ENCODE results near the gene CCDC28A.

Gene CCDC28A

DNA sequence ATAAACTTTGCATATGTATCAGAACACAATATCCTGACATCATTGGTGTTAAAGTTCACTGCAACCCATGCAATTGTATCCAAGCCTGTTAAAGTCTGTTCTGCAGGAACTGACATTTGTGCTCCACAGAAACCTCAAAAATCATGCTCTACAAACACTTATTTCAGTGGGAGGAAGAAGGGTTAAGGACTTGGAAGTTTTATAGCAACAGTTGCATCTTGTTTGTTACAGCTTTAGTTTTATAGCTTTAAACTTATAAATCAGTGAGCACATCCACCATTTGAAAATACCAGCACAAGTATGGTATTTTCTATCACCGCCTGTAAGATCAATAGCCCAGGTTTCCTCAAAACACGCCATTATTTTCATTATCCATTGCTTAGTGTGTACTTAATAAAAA lies 23.2 kb downstream of the CCDC28A start:
- no peak for DNase-seq

- no peak for DNase-seq
Observed at GRCh38 chr6:138797806-138798446, 24.4 kb downstream of the CCDC28A start.

DNA sequence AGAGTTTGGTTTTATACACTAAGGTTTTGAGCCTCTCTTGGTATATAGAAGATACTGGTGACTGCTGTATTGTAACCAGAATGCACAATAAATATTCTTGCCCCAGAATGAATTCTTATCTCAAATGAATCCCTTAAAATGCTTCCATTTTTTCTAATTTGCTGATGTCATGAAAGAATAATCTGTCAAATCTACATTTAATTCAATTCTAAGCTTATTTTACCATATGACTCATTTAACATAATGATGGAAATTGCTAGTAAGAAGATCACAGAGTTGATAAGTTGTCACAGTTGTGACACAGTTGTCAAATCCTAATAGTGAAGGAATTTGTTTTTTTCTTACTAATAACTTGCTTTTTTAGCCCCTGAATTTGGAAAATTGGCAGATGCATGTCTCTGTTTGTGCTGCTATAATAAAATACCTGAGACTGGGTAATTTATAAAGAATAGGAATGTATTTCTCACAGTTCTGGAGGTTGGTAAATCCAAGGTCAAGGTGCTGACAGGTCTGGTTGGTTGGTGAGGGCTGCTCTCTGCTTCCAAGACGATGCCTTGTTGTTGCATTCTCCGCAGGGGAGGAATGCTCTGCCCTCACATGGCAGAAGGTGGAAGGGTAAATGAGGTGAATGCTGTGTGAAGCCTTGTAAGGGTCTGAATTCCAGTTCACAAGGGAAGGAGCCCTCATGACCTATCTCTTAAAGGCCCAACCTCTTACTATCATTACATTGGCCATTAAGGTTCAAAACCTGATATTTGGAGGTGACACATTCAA lies 27.0 kb downstream of the CCDC28A start:
- no peak for DNase-seq

DNA sequence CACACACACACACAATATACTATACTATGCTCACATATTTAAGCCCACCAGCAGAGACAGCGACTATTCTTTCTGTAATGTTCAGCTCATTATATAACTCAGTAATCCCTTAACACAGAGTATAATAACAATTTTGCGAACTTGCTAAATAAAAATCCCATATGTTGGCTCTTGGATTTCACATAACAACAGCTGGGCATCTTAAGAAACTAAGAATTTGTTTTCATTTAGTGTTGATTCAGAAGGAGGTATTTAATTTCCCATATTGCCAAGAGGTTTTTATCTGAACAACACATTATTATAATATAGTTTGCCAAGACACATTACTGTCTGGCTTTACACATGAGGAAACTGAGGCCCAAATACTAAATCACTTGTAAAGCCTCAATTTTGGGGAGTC lies 29.8 kb downstream of the CCDC28A start:
- no peak for DNase-seq

GRCh38 chr6:138803861-138804260 lies 30.3 kb downstream of the CCDC28A start:
- DNase-seq = no peak

DNA sequence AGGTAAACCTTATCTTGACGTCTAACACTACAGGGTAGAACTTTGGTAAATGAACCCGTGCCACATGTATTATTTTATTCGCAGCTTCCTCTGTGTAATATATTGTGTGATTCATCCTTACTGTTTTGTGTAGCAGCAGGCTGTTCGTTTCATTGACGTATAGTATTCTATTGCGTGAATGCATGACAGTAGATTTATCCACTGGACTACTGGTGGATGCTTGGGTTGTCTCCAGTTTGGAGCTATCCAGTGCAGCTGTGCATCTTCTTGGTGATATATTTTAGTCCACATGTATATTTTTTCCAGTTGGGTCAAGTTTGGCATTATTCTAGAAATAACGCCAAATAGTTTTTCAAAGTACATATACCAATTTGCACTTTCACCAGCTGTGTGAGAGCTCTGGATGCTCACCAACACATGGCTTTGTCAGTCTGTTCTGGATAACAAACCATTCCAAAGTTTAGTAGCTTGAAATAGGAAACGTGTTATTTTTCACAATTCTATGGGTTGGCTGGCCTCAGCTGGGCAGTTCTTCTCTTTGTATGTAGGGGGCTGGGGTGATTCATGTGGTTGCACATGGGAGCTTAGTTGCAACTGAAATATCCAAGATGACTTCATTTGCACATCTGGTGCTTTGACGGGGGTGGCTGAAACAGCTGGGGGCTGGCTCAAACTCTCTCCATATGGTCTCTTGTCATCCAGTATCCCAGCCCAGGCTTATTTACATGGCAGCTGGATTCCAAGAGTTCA lies 31.6 kb downstream of the CCDC28A start:
- DNase-seq = no peak

GRCh38 chr6:138806889-138807288 lies 33.3 kb downstream of the CCDC28A start:
- no peak for DNase-seq

- no peak for DNase-seq
Observed at GRCh38 chr6:138809677-138810076, 36.1 kb downstream of the CCDC28A start.

DNA sequence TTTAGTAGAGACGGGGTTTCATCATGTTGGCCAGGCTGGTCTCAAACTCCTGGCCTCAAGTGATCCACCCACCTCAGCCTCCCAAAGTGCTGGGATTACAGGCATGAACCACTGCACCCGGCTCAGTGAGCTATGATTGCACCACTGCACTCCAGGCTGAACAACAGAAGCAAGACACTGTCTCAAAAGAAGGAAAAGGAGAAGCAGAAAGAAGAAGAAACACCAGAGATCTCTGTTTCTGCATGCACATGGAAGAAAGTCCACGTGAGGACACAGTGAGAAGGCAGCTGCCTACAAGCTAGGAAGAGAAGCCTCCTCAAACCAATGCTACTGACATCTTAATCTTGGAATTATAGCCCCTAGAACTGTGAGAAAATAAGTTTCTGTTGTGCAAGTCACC lies 38.3 kb downstream of the CCDC28A start:
- no peak for DNase-seq

DNA sequence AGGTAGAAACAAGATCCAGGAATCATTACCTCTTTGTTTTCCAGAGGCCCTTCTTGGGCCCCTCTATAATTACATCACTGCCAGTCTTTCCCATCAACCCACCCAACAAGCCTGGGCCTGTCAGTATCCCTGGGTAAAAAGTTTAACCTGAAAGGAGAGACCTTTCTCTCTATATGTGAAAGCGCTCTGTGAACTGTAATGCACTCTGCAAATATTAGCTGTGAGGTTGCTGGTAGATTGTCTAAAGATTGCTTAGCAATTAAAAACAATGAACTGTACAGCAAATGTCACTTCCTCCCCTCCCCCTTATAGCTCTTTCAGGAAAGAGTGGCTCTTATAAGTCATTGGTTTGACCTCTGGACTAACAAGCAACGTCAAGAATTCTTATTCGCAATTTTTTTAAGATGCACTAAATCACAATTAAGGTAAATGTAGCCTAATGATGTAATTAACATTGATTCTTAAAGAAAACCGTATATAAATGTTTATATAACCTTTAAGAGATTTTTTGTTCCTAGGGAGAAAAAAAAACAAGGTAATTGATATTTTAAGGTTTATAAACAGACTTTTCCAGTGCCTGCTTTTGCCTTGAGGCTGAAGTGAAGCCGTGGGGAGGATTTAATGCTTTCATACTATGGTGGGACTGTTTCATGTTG lies 40.7 kb downstream of the CCDC28A start:
- DNase-seq = no peak

GRCh38 chr6:138815221-138815620 lies 41.7 kb downstream of the CCDC28A start:
- no peak for DNase-seq

GRCh38 chr6:138815797-138816528 lies 42.4 kb downstream of the CCDC28A start:
- peak; percentile 19 for DNase-seq

GRCh38 chr6:138817799-138818198 lies 44.2 kb downstream of the CCDC28A start:
- DNase-seq = no peak

GRCh38 chr6:138818496-138819194 lies 45.1 kb downstream of the CCDC28A start:
- no peak for DNase-seq

DNA sequence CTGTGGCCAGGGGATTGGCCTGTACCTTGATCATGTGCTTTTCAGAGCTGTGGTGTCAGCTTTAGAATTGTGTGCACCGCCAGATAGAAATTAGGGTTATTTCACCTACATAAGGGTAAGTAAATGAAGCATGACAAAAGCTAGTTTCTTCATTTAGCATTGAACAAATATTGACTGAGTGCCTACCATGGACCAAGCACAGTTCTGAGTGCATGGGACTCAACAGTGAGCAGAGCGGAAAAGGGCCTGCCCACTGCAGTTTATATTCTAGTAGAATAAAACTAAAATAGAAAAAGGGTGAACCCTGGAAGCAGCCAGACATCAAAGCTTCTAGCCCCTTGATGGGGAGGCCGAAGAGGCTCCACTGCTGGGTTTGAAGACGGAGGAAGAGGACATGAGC lies 48.0 kb downstream of the CCDC28A start:
- DNase-seq = no peak

- no peak for DNase-seq
Observed at GRCh38 chr6:138824482-138825144, 51.0 kb downstream of the CCDC28A start.

DNA sequence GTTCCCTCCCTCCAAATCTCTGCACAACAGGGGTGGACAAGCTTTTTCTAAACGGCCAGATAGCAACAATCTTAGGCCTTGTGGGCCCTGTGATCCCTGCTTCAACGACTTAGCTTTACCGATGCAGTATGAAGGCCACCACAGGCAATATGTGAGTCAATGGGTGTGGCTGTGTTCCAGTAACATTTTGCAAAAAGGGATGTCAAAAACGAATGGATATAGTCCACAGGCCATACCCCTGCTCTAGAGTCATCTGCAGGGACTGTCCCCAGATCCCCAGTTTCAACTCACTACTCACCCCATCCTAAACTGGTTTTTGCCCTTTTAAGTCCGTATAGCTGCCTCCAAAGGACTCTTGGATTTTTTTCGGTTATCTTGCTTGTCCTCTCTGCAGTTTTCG lies 56.7 kb downstream of the CCDC28A start:
- DNase-seq = no peak

DNA sequence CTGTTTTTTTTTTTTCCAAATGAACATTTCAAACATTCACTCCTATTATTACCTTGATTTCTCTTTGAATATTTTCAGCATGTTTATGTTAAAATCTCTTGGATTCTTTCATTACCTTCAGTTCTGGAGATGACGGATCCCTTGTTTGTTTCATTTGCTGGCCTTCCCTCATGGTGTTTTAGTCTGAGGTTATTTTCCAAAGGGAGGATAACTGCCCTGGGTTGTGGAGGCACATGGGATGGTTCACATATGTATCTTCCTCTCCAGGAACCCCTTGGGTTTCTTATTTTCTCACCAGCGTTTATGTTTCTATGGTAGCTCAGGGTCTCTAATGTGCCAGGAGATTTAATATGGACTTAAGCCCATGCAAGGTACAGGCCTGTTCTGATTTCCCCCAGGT lies 58.6 kb downstream of the CCDC28A start:
- no peak for DNase-seq

- DNase-seq = peak; percentile 84
Observed at GRCh38 chr6:138833816-138834539, 60.4 kb downstream of the CCDC28A start.

DNA sequence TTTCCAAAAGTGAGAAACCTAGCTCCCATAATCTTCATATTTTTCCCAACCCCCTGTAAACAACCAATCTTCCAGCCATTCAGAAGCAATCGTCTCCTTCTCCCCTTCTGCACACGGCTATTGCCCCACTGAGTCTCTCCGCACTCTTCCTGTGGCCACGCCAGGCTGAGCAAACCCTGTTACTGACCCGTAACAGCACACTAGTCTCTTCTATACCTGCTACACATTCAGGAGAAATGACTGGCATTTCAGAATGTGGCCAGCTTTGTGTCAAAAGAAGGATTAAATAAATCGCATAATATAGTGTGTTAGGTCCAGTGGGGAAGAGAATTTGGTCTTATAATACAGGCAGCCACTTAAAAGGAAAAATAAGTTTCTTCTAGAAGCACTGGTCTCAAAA lies 63.7 kb downstream of the CCDC28A start:
- DNase-seq = no peak
